HEK293 (cell line): ENCODE measurements around the gene RNU2-1.

Experiments used
- CTCF ChIA-PET: fragments of 350-600 bp; formaldehyde crosslinking; extraction: SDS; loops from one replicate; lab custom pipeline; 2021; ENCODE audit warnings: antibody characterized with exemption; lab: Yijun Ruan, JAX
- POLR2A ChIA-PET: fragments of 300-600 bp; formaldehyde crosslinking; extraction: SDS; loops from one replicate; lab custom pipeline; 2020; ENCODE audit warnings: antibody characterized with exemption, inconsistent platforms; lab: Yijun Ruan, JAX
- H3K27ac ChIP-seq: fragments of 200-500 bp; sonication (Bioruptor generic); 2 replicates; pipeline ENCODE4 v1.5.1; 2014; ENCODE audit warnings: low read depth, low read length, control low read depth, inconsistent platforms; ENCODE audit errors: extremely low read depth
- H3K36me3 ChIP-seq, 2 experiments: fragments of 200-500 bp in 1 of 2; sonication (Bioruptor generic) in 1 of 2; 1 replicate in 1 of 2; 2 replicates in 1 of 2; pipeline ENCODE4 v1.5.1; 2014 to 2017; ENCODE audit warnings: inconsistent platforms in 2 of 2, low read length in 2 of 2; ENCODE audit not compliant: control insufficient read depth in 2 of 2, insufficient read depth in 1 of 2
- H3K4me1 ChIP-seq: fragments of 200-500 bp; sonication (Bioruptor generic); 2 replicates; pipeline ENCODE4 v1.5.1; 2014; ENCODE audit warnings: mild to moderate bottlenecking, low read length, inconsistent platforms; ENCODE audit not compliant: control insufficient read depth, insufficient read depth
- H3K4me3 ChIP-seq: 2 replicates; pipeline ENCODE4 v1.5.1; 2011; ENCODE audit warnings: low read depth, mild to moderate bottlenecking, control low read depth, low read length, moderate library complexity
- H3K9me3 ChIP-seq: fragments of 200-500 bp; sonication (Bioruptor generic); 2 replicates; pipeline ENCODE4 v1.5.1; 2014; ENCODE audit warnings: low read depth, low read length, inconsistent platforms; ENCODE audit not compliant: control insufficient read depth, insufficient read depth
- HIC1 ChIP-seq: fragments of 450-650 bp; formaldehyde crosslinking; IDR thresholded peaks from 2 replicates; pipeline ENCODE4 v1.5.1; 2016; ENCODE audit warnings: missing biosample characterization, missing genetic modification characterization
- SALL2 ChIP-seq: fragments of 450-650 bp; formaldehyde crosslinking; IDR thresholded peaks from 2 replicates; pipeline ENCODE4 v1.5.0; 2017; ENCODE audit warnings: missing biosample characterization, mild to moderate bottlenecking, missing genetic modification characterization, borderline replicate concordance
- SCRT1 ChIP-seq: fragments of 450-650 bp; formaldehyde crosslinking; IDR thresholded peaks from 2 replicates; pipeline ENCODE4 v1.5.1; 2016; ENCODE audit warnings: missing biosample characterization, missing genetic modification characterization, borderline replicate concordance
- ZNF548 ChIP-seq: fragments of 450-650 bp; formaldehyde crosslinking; IDR thresholded peaks from 2 replicates; pipeline ENCODE4 v1.5.1; 2016; ENCODE audit warnings: missing biosample characterization, missing genetic modification characterization

The RNU2-1 gene

GRCh38 chr17:43183921-43184320 lies 49.9 kb downstream of the RNU2-1 start:
- Histone ChIP-seq H3K27ac (no peak overlapping the region), H3K4me3 (no peak overlapping the region), H3K36me3 (peaks cover 32 to 57% of the 10 kb centered on the region in 2 experiments), H3K4me1 (no peaks in the 10 kb centered on the region), H3K9me3 (no peaks in the 10 kb centered on the region; the same call in 1 of the 2 replicates)
- CTCF ChIA-PET: interaction anchor here (0.7 kb wide), 1 partner anchor 11 kb away, joined by 3 read pairs; no protein-coding TSS in a partner anchor
- POLR2A ChIA-PET: no interaction called here
- no peak for TF ChIP-seq SALL2 (tag by site-specific recombination)
- no peak for TF ChIP-seq HIC1
- no peak for TF ChIP-seq SCRT1
- no peak for TF ChIP-seq ZNF548
